ENCODE results near the gene ADNP.

Gene ADNP

GRCh38 chr20:50959543-50960126, 28.4 kb upstream of the ADNP start:
- Histone ChIP-seq H3K27me3 (ENCODE audit: control insufficient read depth in 5 of 5, insufficient read depth in 4 of 5, low read length in 5 of 5) (no peaks in the 10 kb centered on the region), H3K27ac (ENCODE audit: low read depth, low read length) (peak overlapping the region; percentile 98), H3K9me3 (ENCODE audit: control insufficient read depth in 5 of 5, low read length in 5 of 5) (no peaks in the 10 kb centered on the region), H3K36me3 (ENCODE audit: control insufficient read depth in 5 of 5, insufficient read depth in 5 of 5, low read length in 5 of 5) (peaks cover 0 to 9% (median 5%) of the 10 kb centered on the region in 5 donors), H3K4me3 (ENCODE audit: low read depth in 1 of 5, low read length in 5 of 5) (peak overlapping the region; percentile 51 to 99 (median 99)), H3K9ac (ENCODE audit: low read length in 5 of 5) (peak overlapping the region in 4 of 5 donors; percentile 95 to 98 (median 98)), H3K4me1 (ENCODE audit: control insufficient read depth in 5 of 5, insufficient read depth in 5 of 5, low read length in 5 of 5) (peaks cover 14 to 44% (median 32%) of the 10 kb centered on the region in 5 donors)

DNA sequence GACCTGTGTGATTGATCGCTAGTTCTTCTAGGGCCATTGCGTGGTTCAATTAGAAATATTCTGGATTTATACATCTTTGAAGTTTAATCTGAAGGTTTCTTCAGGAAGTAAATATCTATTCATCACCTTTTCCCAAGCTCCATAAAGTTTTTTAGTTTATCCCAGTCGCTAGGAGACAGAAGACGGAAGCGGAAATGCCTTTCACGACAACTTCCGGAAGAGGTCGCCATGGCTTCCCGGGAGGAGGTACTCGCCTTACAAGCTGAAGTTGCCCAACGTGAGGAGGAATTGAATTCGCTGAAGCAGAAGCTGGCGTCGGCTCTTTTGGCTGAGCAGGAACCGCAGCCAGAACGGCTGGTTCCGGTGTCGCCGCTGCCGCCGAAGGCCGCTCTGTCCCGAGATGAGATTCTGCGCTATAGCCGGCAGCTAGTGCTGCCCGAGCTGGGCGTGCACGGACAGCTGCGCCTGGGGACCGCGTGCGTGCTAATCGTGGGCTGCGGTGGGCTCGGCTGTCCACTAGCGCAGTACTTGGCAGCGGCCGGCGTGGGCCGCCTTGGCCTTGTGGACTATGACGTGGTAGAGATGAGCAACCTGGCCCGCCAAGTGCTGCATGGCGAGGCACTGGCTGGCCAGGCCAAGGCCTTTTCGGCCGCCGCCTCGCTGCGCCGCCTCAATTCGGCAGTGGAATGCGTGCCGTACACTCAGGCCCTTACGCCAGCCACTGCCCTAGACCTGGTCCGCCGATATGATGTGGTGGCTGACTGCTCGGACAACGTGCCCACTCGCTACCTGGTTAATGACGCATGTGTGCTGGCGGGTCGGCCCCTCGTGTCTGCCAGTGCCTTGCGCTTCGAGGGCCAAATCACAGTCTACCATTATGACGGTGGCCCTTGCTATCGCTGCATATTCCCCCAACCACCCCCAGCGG, 27.6 kb upstream of the ADNP start, which contains the start of gene MOCS3:
TSS of gene MOCS3 (plus strand) at position 204 of the 928 bp plus-strand sequence. CDS start at position 229, 25 bp downstream.
- peak within 1 kb of the TSS; percentile 96 to 99 (median 99) for H3K4me3 ChIP-seq (ENCODE audit: low read depth in 1 of 5, low read length in 5 of 5)
- H3K4me1 ChIP-seq (ENCODE audit: control insufficient read depth in 5 of 5, insufficient read depth in 5 of 5, low read length in 5 of 5): peaks cover 14 to 44% (median 32%) of the 10 kb centered on the region in 5 donors
- H3K27ac ChIP-seq (ENCODE audit: low read depth, low read length): peak within 1 kb of the TSS; percentile 98
- peaks cover 0 to 13% (median 9%) of the 10 kb centered on the region in 5 donors for H3K36me3 ChIP-seq (ENCODE audit: control insufficient read depth in 5 of 5, insufficient read depth in 5 of 5, low read length in 5 of 5)
- no peaks in the 10 kb centered on the region for H3K9me3 ChIP-seq (ENCODE audit: control insufficient read depth in 5 of 5, low read length in 5 of 5)
- peak within 1 kb of the TSS; percentile 95 to 98 (median 98) for H3K9ac ChIP-seq (ENCODE audit: low read length in 5 of 5)
- no peaks in the 10 kb centered on the region for H3K27me3 ChIP-seq (ENCODE audit: control insufficient read depth in 5 of 5, insufficient read depth in 4 of 5, low read length in 5 of 5)

- no peaks in the 10 kb centered on the region for H3K27me3 ChIP-seq (ENCODE audit: control insufficient read depth in 5 of 5, insufficient read depth in 4 of 5, low read length in 5 of 5)
- H3K4me3 ChIP-seq (ENCODE audit: low read depth in 1 of 5, low read length in 5 of 5): peak within 1 kb of the TSS; percentile 96 to 99 (median 99)
- H3K4me1 ChIP-seq (ENCODE audit: control insufficient read depth in 5 of 5, insufficient read depth in 5 of 5, low read length in 5 of 5): peaks cover 14 to 44% (median 32%) of the 10 kb centered on the region in 5 donors
- peak within 1 kb of the TSS; percentile 95 to 98 (median 98) for H3K9ac ChIP-seq (ENCODE audit: low read length in 5 of 5)
- no peaks in the 10 kb centered on the region for H3K9me3 ChIP-seq (ENCODE audit: control insufficient read depth in 5 of 5, low read length in 5 of 5)
- H3K27ac ChIP-seq (ENCODE audit: low read depth, low read length): peak within 1 kb of the TSS; percentile 98
- H3K36me3 ChIP-seq (ENCODE audit: control insufficient read depth in 5 of 5, insufficient read depth in 5 of 5, low read length in 5 of 5): peaks cover 7 to 22% (median 18%) of the 10 kb centered on the region in 5 donors
Observed at GRCh38 chr20:50957798-50958614, 26.8 kb upstream of the ADNP start, which contains the start of gene DPM1. DPM1 (minus strand) TSS chr20:50958532; CDS start chr20:50958523, 9 bp downstream.

- Histone ChIP-seq H3K4me1 (ENCODE audit: control insufficient read depth in 5 of 5, insufficient read depth in 5 of 5, low read length in 5 of 5) (peaks cover 14 to 44% (median 32%) of the 10 kb centered on the region in 5 donors), H3K27me3 (ENCODE audit: control insufficient read depth in 5 of 5, insufficient read depth in 4 of 5, low read length in 5 of 5) (no peaks in the 10 kb centered on the region), H3K27ac (ENCODE audit: low read depth, low read length) (peak overlapping the region; percentile 98)
Observed at GRCh38 chr20:50957276-50957675, 26.0 kb upstream of the ADNP start.

GRCh38 chr20:50953821-50954220, 22.6 kb upstream of the ADNP start:
- Histone ChIP-seq H3K4me1 (ENCODE audit: control insufficient read depth in 5 of 5, insufficient read depth in 5 of 5, low read length in 5 of 5) (peaks cover 7 to 22% (median 18%) of the 10 kb centered on the region in 5 donors), H3K4me3 (ENCODE audit: low read depth in 1 of 5, low read length in 5 of 5) (no peak overlapping the region), H3K9me3 (ENCODE audit: control insufficient read depth in 5 of 5, low read length in 5 of 5) (no peaks in the 10 kb centered on the region), H3K36me3 (ENCODE audit: control insufficient read depth in 5 of 5, insufficient read depth in 5 of 5, low read length in 5 of 5) (peaks cover 31 to 45% (median 38%) of the 10 kb centered on the region in 5 donors), H3K9ac (ENCODE audit: low read length in 5 of 5) (no peak overlapping the region), H3K27ac (ENCODE audit: low read depth, low read length) (no peak overlapping the region), H3K27me3 (ENCODE audit: control insufficient read depth in 5 of 5, insufficient read depth in 4 of 5, low read length in 5 of 5) (no peaks in the 10 kb centered on the region)

More at GRCh38 chr20:50957276-50957675, 26.0 kb upstream of the ADNP start:
- peaks cover 9 to 25% (median 19%) of the 10 kb centered on the region in 5 donors for H3K36me3 ChIP-seq (ENCODE audit: control insufficient read depth in 5 of 5, insufficient read depth in 5 of 5, low read length in 5 of 5)
- peak overlapping the region; percentile 95 to 98 (median 98) for H3K9ac ChIP-seq (ENCODE audit: low read length in 5 of 5)
- H3K4me3 ChIP-seq (ENCODE audit: low read depth in 1 of 5, low read length in 5 of 5): peak overlapping the region; percentile 96 to 99 (median 99)
- H3K9me3 ChIP-seq (ENCODE audit: control insufficient read depth in 5 of 5, low read length in 5 of 5): no peaks in the 10 kb centered on the region

GRCh38 chr20:50953196-50953595, 22.0 kb upstream of the ADNP start:
- H3K36me3 ChIP-seq (ENCODE audit: control insufficient read depth in 5 of 5, insufficient read depth in 5 of 5, low read length in 5 of 5): peaks cover 35 to 50% (median 42%) of the 10 kb centered on the region in 5 donors
- no peaks in the 10 kb centered on the region for H3K27me3 ChIP-seq (ENCODE audit: control insufficient read depth in 5 of 5, insufficient read depth in 4 of 5, low read length in 5 of 5)

DNA sequence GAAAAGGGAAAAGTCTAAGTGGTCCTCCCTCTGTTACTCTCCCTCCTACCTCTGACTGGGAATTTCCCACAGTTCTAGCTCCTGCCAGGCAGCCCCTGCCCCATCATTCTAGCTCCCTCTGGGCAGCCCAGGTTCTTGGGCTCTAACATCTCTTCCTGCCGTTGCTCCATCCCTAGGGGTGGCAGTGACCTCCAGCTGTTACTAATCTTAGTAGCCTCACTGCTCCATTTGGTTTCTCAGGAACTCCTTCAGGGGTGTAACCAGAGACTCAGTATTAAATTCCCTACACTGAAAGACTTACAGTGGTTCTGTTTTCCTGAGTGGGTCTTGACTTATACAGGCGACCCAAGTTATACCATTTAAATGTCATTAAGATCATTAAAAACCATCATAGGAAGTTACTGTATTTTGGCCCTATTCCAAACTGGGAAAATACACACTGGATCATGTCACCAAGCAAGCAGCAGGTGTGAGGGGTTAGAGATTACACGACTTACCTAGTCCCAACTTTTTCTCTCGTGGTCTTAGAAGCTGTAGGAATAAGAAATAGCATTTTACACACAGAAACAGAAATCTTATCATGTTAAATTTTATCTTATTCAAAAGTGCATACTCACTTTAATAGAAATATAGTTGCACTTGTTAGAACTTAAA, 17.0 kb upstream of the ADNP start:
- Histone ChIP-seq H3K27me3 (ENCODE audit: control insufficient read depth in 5 of 5, insufficient read depth in 4 of 5, low read length in 5 of 5) (no peaks in the 10 kb centered on the region), H3K9ac (ENCODE audit: low read length in 5 of 5) (no peak overlapping the region), H3K4me3 (ENCODE audit: low read depth in 1 of 5, low read length in 5 of 5) (no peak overlapping the region), H3K4me1 (ENCODE audit: control insufficient read depth in 5 of 5, insufficient read depth in 5 of 5, low read length in 5 of 5) (no peaks in the 10 kb centered on the region), H3K36me3 (ENCODE audit: control insufficient read depth in 5 of 5, insufficient read depth in 5 of 5, low read length in 5 of 5) (peaks cover 58 to 81% (median 69%) of the 10 kb centered on the region in 5 donors), H3K9me3 (ENCODE audit: control insufficient read depth in 5 of 5, low read length in 5 of 5) (no peaks in the 10 kb centered on the region), H3K27ac (ENCODE audit: low read depth, low read length) (no peak overlapping the region)

More at GRCh38 chr20:50953196-50953595, 22.0 kb upstream of the ADNP start:
- Histone ChIP-seq H3K4me1 (ENCODE audit: control insufficient read depth in 5 of 5, insufficient read depth in 5 of 5, low read length in 5 of 5) (peaks cover 7 to 21% (median 17%) of the 10 kb centered on the region in 5 donors), H3K9ac (ENCODE audit: low read length in 5 of 5) (no peak overlapping the region), H3K4me3 (ENCODE audit: low read depth in 1 of 5, low read length in 5 of 5) (no peak overlapping the region), H3K9me3 (ENCODE audit: control insufficient read depth in 5 of 5, low read length in 5 of 5) (no peaks in the 10 kb centered on the region), H3K27ac (ENCODE audit: low read depth, low read length) (no peak overlapping the region)

DNA sequence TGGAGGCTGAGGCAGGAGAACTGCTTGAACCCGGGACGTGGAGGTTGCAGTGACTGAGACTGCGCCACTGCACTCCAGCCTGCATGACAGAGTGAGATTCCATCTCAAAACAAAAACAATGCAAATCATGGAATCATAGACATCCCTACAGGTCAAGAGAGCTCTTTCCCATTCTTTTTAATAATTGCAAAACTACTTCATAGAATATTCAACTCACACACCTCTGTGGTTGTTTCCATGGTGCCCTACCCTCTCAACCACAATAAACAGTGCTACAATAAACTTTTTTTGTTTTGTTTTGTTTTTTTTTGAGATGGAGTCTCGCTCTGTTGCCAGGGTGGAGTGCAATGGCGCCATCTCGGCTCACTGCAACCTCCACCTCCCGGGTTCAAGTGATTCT, 11.8 kb upstream of the ADNP start:
- Histone ChIP-seq H3K9ac (ENCODE audit: low read length in 5 of 5) (no peak overlapping the region), H3K36me3 (ENCODE audit: control insufficient read depth in 5 of 5, insufficient read depth in 5 of 5, low read length in 5 of 5) (peaks cover 39 to 88% (median 64%) of the 10 kb centered on the region in 5 donors), H3K27me3 (ENCODE audit: control insufficient read depth in 5 of 5, insufficient read depth in 4 of 5, low read length in 5 of 5) (no peaks in the 10 kb centered on the region), H3K27ac (ENCODE audit: low read depth, low read length) (no peak overlapping the region), H3K4me3 (ENCODE audit: low read depth in 1 of 5, low read length in 5 of 5) (no peak overlapping the region), H3K4me1 (ENCODE audit: control insufficient read depth in 5 of 5, insufficient read depth in 5 of 5, low read length in 5 of 5) (no peaks in the 10 kb centered on the region), H3K9me3 (ENCODE audit: control insufficient read depth in 5 of 5, low read length in 5 of 5) (no peaks in the 10 kb centered on the region)

DNA sequence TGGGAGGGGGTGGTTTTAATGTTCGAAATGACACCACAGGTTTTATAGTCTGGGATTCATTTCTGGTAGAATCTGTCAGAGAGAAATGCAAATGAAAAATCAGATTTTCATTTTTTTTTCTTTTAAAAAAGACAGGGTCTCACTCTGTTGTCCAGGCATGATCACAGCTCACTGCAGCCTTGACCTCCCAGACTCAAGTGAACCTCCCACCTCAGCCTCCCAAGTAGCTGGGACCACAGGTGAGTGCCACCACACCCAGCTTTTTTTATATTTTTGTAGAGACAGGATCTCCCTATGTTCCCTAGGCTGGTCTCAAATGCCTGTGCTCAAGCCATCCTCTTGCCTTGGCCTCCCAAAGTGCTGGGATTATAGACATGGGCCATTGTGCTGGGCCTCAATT, 2.4 kb upstream of the ADNP start:
- H3K4me1 ChIP-seq (ENCODE audit: control insufficient read depth in 5 of 5, insufficient read depth in 5 of 5, low read length in 5 of 5): peaks cover 4 to 22% (median 21%) of the 10 kb centered on the region in 5 donors
- H3K27me3 ChIP-seq (ENCODE audit: control insufficient read depth in 5 of 5, insufficient read depth in 4 of 5, low read length in 5 of 5): no peaks in the 10 kb centered on the region
- no peak overlapping the region for H3K4me3 ChIP-seq (ENCODE audit: low read depth in 1 of 5, low read length in 5 of 5)
- H3K9me3 ChIP-seq (ENCODE audit: control insufficient read depth in 5 of 5, low read length in 5 of 5): no peaks in the 10 kb centered on the region
- H3K27ac ChIP-seq (ENCODE audit: low read depth, low read length): no peak overlapping the region
- H3K9ac ChIP-seq (ENCODE audit: low read length in 5 of 5): no peak overlapping the region
- H3K36me3 ChIP-seq (ENCODE audit: control insufficient read depth in 5 of 5, insufficient read depth in 5 of 5, low read length in 5 of 5): peaks cover 22 to 35% (median 29%) of the 10 kb centered on the region in 5 donors
